GM19043 (cell line): ENCODE measurements around the gene ITGB1BP2.
"Not testable (repeated sequence)": the region's sequence is repeated elsewhere in the genome, so short reads cannot be mapped to it uniquely, and the experiment has no call there.

Source experiments
- ATAC-seq: cut with Tn5 transposase; IDR thresholded peaks from one replicate; pipeline ENCODE4 v1.9.1; 2021; ENCODE audit warnings: low read depth; ENCODE audit not compliant: unreplicated experiment

The ITGB1BP2 gene

DNA sequence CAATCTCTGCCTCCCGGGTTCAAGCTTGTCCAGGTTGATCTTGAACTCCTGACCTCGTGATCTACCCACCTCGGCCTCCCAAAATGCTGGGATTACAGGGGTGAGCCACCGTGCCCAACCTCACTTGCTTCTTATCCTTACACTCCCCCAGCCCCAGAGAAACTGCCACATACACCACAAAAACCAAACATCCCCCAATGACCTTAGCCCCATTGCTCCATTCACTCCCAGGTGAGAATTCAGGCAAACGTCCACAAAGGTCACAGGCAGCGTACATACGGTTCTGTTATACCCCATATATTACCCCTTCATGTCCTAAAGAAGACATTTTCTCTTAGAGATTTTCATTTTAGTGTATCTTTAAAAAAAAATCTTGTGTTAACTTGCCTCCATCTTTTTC lies 1.1 kb upstream of the ITGB1BP2 start:
- not testable (repeated sequence) for ATAC-seq

DNA sequence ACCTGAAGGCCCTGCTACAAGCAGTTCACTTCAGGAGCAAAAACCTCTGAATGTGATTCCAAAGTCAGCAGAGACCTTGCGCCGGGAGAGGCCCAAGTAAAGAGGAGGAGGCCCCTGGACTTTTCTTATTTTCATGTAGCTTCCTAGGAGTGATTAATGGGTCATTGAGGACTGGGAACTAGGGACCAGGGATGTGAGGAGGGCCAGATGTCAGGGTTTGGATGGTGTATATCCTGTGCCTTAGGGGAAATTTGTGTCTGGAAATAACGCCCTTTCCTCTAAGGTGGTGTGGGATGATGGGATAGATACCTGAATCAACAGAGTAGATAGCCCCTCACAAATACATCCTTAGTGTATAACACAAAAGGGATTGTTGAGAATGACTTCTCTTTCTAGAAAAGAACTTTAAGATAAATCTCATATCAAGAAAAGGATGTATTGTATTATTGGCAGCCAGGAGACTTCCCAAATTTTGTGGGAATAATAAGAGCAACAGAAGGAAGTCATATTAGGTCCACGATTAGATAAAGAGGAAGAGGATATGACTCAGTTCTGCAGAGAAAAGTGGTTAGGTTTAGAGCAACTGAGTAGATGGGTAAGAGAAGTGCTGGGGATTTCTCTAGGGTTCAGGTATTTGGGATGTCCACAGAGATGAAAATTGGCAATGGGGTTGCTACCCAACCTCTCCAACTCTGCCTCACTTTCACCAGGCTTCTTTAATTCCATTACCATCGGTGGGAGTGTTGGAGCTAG lies 1.1 kb downstream of the ITGB1BP2 start:
- ATAC-seq: no peak

DNA sequence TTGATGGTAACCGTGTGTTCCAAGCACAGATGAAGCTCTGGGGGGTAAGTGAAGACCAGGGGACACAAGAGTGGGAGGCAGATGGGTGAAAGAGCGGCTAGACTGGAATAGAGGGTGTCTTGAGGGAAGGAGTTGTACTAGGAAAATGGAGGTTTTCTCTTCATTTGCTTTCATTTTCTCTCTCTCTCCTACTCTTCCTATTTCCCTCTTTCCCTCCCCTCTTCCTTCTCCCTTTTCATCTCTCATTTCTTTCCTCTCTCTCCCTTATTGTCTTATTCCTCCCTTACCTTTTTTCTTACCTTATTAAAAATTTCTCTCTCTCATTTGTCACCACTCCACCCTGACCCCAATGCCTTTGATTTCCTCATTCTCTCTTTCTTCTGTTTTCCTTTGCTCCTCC lies 3.0 kb downstream of the ITGB1BP2 start:
- no peak for ATAC-seq

DNA sequence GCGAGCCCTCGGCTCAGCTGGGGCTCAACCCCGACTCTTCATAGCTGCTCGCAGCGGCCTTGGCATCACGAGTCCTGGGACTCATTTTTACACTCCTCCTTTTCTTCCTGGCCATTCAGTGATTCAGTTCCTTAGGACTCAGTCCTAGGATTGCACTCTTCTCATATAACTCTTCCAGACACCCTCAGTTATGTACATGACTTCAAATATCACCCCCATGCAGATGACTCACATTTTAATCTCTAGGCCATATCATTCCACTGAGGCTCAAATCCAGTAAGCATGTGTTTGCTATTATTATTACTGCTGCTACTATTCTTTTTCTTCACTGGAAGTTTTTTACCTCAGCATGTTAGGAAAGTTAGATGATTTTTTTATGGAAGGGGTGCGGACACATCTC lies 14.4 kb downstream of the ITGB1BP2 start:
- no peak for ATAC-seq

DNA sequence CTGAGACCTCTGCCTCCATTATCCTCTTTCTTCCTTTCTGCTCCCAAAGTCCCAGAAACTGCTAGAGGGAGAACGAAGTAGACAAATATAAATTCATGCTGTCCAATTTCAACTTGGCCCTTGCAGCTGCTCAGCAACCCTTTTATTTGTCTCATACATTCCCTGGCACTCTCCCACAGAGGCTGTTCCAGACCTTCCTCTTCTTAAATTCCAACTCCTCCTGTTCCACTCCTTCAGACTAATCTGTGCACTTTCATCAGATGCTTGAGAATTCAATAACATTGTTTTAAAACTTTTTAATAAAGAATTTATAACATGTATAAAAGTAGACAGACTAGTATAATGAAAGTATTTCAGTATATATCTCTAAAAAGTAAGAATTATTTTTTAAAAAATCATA lies 15.4 kb downstream of the ITGB1BP2 start:
- ATAC-seq: not testable (repeated sequence)

DNA sequence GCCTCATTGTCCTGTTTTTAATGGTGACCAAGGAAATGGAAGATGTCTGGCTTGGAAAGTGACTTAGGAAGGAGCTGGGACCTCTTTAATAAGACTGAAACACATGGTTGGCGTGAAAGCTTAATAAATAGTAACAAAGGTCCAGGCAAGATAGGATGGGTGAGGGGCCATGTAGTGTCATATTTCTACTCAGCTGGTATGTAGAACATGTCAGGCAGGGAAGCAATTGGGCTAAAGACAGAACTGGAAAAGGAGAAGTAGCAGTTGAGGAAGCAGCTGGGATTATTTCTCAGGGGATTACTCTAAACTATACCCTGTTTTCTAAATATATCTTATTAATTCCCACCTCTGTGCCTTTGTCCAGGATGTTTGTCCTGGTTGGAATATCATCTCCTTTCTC lies 18.6 kb downstream of the ITGB1BP2 start:
- ATAC-seq: no peak

DNA sequence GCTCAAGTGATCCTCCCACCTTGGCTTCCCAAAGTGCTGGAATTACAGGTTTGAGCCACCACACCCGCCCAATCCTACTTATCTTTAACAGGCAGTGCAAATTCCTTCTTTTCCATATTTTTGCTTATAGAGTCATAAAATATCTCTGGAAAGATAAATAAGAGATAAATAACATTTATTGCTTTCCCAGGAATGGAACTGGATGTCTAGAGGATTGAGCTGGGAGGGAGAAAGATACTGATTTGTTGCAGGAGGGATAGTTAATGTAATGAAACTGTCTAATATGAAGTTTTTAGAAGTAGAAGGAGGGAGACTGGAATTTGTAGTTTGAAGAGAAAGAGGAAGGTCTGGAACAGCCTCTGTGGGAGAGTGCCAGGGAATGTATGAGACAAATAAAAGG lies 20.2 kb downstream of the ITGB1BP2 start:
- ATAC-seq: no peak

DNA sequence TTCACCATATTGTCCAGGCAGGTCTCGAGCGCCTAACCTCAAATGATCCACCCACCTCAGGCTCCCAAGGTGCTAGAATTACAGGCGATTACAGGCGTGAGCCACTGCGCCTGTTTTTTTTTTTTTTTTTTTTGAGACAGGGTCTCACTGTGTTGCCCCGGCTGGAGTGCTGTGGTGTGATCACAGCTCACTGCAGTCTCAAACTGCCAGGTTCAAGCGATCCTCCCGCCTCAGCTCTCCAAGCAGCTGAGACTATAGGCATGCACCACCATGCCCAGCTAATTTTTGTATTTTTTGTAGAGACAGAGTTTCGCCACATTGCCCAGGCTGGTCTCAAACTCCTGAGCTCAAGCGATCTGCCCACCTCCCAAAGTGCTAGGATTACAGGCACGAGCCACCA lies 22.9 kb downstream of the ITGB1BP2 start:
- ATAC-seq: not testable (repeated sequence)

DNA sequence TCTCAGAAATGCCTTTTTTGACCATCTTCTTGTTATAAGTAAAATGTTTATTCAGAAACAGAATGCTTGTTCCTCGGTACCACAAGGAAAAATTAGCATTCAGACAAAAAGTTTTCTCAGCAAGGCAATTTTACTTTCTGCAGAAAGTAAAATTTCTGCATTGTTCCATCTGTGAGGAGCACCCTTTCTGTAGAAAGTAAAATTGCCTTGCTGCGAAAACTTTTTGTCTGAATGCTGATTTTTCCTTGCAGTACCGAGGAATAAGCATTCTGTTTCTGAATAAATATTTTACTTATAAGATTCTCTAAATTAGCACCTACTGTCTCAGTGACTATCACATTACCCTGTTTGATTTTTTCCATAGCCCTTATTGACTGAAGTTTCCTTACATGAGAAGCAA lies 24.8 kb downstream of the ITGB1BP2 start:
- no peak for ATAC-seq

DNA sequence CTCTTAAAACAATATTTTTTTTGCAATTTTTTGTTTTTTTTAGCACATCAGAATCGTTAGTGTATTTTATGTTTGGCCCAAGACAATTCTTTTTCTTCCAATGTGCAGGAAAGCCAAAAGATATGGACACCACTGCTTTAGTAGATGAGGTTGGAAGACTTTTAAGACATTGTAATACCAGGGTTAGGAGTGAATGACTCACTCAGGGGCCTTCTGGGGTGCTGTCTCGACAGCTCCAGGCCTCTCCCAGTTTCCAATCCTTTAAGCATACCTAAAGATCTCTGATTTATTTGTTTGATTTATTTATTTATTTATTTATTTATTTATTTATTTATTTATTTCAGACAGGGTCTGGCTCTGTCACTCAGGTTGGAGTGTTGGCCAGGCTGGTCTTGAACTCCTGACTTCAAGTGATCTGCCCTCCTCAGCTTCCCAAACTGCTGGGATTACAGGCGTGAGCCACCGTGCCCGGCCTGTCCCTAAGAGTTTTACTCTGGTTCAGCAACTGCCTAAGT lies 47.7 kb downstream of the ITGB1BP2 start:
- ATAC-seq: not testable (repeated sequence)

DNA sequence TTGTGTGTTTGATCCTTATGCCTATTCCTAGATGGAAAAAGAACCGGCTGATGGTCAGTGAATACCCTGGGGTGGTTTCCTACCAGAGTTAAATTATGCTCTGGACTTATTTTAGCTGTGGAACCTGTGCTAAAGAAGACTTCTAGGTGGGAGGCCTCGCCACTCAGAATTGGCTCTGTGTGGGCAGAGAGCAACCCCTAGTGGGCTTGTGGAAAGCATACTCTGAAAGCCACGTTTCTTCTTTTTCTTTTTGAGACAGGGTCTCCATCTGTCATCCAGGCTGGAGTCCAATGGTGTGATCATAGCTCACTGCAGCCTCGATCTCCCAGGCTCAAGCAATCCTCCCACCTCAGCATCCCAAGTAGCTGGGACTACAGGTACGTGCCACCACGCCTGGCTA lies 48.3 kb downstream of the ITGB1BP2 start:
- ATAC-seq: not testable (repeated sequence)

DNA sequence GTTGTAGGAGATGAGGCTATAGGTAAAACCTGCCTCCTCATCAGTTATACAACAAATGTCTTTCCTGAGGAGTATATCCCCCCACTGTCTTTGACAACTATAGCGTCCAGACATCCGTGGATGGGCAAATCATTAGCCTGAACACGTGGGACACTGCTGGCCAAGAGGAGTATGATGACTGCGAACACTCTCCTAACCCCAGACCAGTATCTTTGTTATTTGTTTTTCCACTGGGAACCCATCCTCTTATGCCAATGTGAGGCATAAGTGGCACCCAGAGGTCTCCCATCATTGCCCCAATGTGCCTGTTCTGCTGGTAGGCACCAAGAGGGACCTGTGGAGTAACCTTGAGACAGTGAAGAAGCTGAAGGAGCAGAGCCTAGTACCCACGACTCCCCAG lies 50.9 kb downstream of the ITGB1BP2 start:
- ATAC-seq: not testable (repeated sequence)
